SK-N-SH (cell line): Measurements from ENCODE around the gene ZNF648. TPM values are rescaled to one million over a fixed set of nuclear protein-coding genes. Genes with fewer than 3 reads are reported as not detected.

Source experiments
- CTCF ChIA-PET: fragments of 300-600, 350-600 bp; formaldehyde crosslinking; extraction: SDS; loops from one replicate; lab custom pipeline; 2021; lab: Yijun Ruan, JAX
- POLR2A ChIA-PET: fragments of 350-600 bp; sonication (Branson Sonifier 250); formaldehyde crosslinking; extraction: SDS; loops from one replicate; lab custom pipeline; 2020; ENCODE audit warnings: antibody characterized with exemption, inconsistent platforms; lab: Yijun Ruan, JAX
- DNase-seq: peaks from one replicate; pipeline ENCODE4 v3.0.0; 2012
- H2AFZ ChIP-seq: fragments of 200-600 bp; sonication (generic); 2 replicates; pipeline ENCODE4 v1.8.1; 2016; ENCODE audit warnings: antibody characterized with exemption, mild to moderate bottlenecking, low read depth
- H3F3A ChIP-seq: fragments of 200-600 bp; sonication (generic); replicated peaks from 2 replicates; pipeline ENCODE3; 2016; ENCODE audit warnings: antibody characterized with exemption, mild to moderate bottlenecking; ENCODE audit not compliant: insufficient read depth
- H3K27ac ChIP-seq, 2 experiments: fragments of 200-500 bp in 1 of 2; fragments of 200-600 bp in 1 of 2; sonication (Bioruptor generic) in 1 of 2; sonication (generic), shearing (Covaris generic) in 1 of 2; 2 replicates each; pipeline versions ENCODE4 v1.5.1 to v1.6.1; 2014 to 2016; ENCODE audit warnings: low read depth in 2 of 2, inconsistent platforms in 1 of 2, low read length in 1 of 2, mild to moderate bottlenecking in 1 of 2, mixed read lengths in 1 of 2
- H3K27me3 ChIP-seq: fragments of 200-600 bp; sonication (generic), shearing (Covaris generic); 2 replicates; pipeline ENCODE4 v1.6.1; 2016; ENCODE audit warnings: mixed run types; ENCODE audit not compliant: insufficient read depth
- H3K36me3 ChIP-seq, 2 experiments: fragments of 200-500 bp in 1 of 2; fragments of 200-600 bp in 1 of 2; sonication (Bioruptor generic) in 1 of 2; sonication (generic) in 1 of 2; replicated peaks in 1 of 2; 2 replicates each; pipeline versions ENCODE3 to v1.5.1; 2014 to 2016; ENCODE audit warnings: low read length in 1 of 2, mild to moderate bottlenecking in 1 of 2; ENCODE audit not compliant: insufficient read depth in 2 of 2, control insufficient read depth in 1 of 2
- H3K4me1 ChIP-seq, 2 experiments: fragments of 200-500 bp in 1 of 2; fragments of 200-600 bp in 1 of 2; sonication (Bioruptor generic) in 1 of 2; sonication (generic), shearing (Covaris generic) in 1 of 2; 2 replicates each; pipeline versions ENCODE4 v1.5.1 to v1.6.1; 2014 to 2016; ENCODE audit warnings: low read depth in 1 of 2, low read length in 1 of 2, mixed run types in 1 of 2; ENCODE audit not compliant: insufficient read depth in 2 of 2, control insufficient read depth in 1 of 2
- H3K4me2 ChIP-seq: fragments of 200-600 bp; sonication (generic), shearing (Covaris generic); 2 replicates; pipeline ENCODE4 v1.6.1; 2017; ENCODE audit warnings: mixed run types
- H3K4me3 ChIP-seq, 2 experiments: fragments of 200-500 bp in 1 of 2; fragments of 200-600 bp in 1 of 2; sonication (Bioruptor generic) in 1 of 2; sonication (generic), shearing (Covaris generic) in 1 of 2; 2 replicates each; pipeline versions ENCODE4 v1.5.1 to v1.8.1; 2014 to 2016; ENCODE audit warnings: low read depth in 2 of 2, inconsistent platforms in 1 of 2, low read length in 1 of 2, mild to moderate bottlenecking in 1 of 2, mixed read lengths in 1 of 2, moderate library complexity in 1 of 2
- H3K79me2 ChIP-seq: fragments of 200-600 bp; sonication (generic); 2 replicates; pipeline ENCODE4 v1.8.1; 2017; ENCODE audit warnings: mild to moderate bottlenecking; ENCODE audit not compliant: insufficient read depth
- H3K9ac ChIP-seq: fragments of 200-600 bp; sonication (generic); 2 replicates; pipeline ENCODE4 v1.6.1; 2017; ENCODE audit warnings: mixed run types
- H3K9me2 ChIP-seq: fragments of 200-600 bp; sonication (generic); 2 replicates; pipeline ENCODE4 v1.6.1; 2017; ENCODE audit warnings: mixed run types
- H3K9me3 ChIP-seq: fragments of 200-600 bp; sonication (generic); 2 replicates; pipeline ENCODE4 v1.6.1; 2017; ENCODE audit warnings: mixed run types, mild to moderate bottlenecking, moderate library complexity
- H4K20me1 ChIP-seq: fragments of 200-600 bp; sonication (generic); 2 replicates; pipeline ENCODE4 v1.6.1; 2017; ENCODE audit warnings: mild to moderate bottlenecking, mixed run types; ENCODE audit not compliant: insufficient read depth
- EZH2phosphoT487 ChIP-seq: fragments of 200-600 bp; sonication (generic); IDR thresholded peaks from 2 replicates; pipeline ENCODE4 v1.6.1; 2017; ENCODE audit warnings: low read depth, mixed run types, mild to moderate bottlenecking, antibody characterized with exemption, moderate library complexity, borderline replicate concordance
- GABPA ChIP-seq: IDR thresholded peaks from 2 replicates; pipeline ENCODE4 v1.4.0; 2012; ENCODE audit warnings: low read depth, mild to moderate bottlenecking
- MEF2A ChIP-seq: IDR thresholded peaks from 2 replicates; pipeline ENCODE4 v1.4.0; 2012; ENCODE audit warnings: low read depth, borderline replicate concordance
- NFIC ChIP-seq: IDR thresholded peaks from 2 replicates; pipeline ENCODE4 v1.4.0; 2012; ENCODE audit warnings: borderline replicate concordance
- NRF1 ChIP-seq: IDR thresholded peaks from 2 replicates; pipeline ENCODE4 v1.6.1; 2012; ENCODE audit warnings: low read depth, mild to moderate bottlenecking, low read length
- RAD21 ChIP-seq: IDR thresholded peaks from 2 replicates; pipeline ENCODE4 v1.6.1; 2012; ENCODE audit warnings: mild to moderate bottlenecking, low read length
- RXRA ChIP-seq: IDR thresholded peaks from 2 replicates; pipeline ENCODE4 v1.4.0; 2012; ENCODE audit warnings: low read depth, mild to moderate bottlenecking, borderline replicate concordance
- SIN3A ChIP-seq: IDR thresholded peaks from 2 replicates; pipeline ENCODE4 v1.6.1; 2012; ENCODE audit warnings: low read depth, mild to moderate bottlenecking, low read length, moderate library complexity, borderline replicate concordance
- TAF1 ChIP-seq: IDR thresholded peaks from 2 replicates; pipeline ENCODE4 v1.6.1; 2012; ENCODE audit warnings: low read depth, mild to moderate bottlenecking, low read length, moderate library complexity, borderline replicate concordance
- USF2 ChIP-seq: fragments of 150-350 bp; IDR thresholded peaks from 2 replicates; pipeline ENCODE4 v1.6.1; 2017; ENCODE audit warnings: antibody characterized with exemption, low read length, low read depth, borderline replicate concordance
- WGBS: methylation state at CpG from one replicate; pipeline ENCODE4 v1.1.6; 2017; ENCODE audit warnings: low lambda C conversion rate; 5-methylcytosine and 5-hydroxymethylcytosine counted together
- polyA plus RNA-seq, 3 experiments: library from polyadenylated mRNA; depleted of rRNA; stranded (reverse); fragments of >200 nt; gene quantifications; 2 replicates each; pipeline ENCODE4 v1.2.3, GENCODE V29; 2012
- TF ChIP-seq, protein P1 (sequence below): fragments of 150-350 bp; IDR thresholded peaks from 2 replicates; pipeline ENCODE4 v1.6.1; 2016; ENCODE audit warnings: mild to moderate bottlenecking, low read depth, low read length
- TF ChIP-seq, protein P2 (sequence below): IDR thresholded peaks from 2 replicates; pipeline ENCODE4; 2012

The ZNF648 gene
- polyA plus RNA-seq, 1 of the 3 experiments (the other 2 are of a cell fraction), result not detected

DNA sequence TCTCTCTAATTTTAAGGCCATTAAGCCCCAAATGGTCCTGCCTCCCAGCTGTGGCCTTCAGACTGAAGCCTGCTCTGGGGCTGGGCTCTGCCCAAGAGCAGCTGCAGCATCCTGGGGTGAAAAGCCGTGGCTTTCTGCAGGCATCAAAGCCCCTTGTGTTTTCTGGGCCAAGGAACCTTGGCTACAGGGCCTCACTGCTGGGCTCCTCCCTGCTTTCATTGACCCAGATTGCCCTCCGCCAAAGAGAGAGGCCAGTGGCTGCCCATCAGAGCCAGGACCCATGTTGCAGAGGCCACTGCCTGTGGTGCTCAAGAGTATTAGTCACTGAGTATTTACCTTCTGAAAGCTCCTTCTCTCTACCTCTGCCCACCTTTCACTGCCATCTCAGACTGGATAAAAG is 1.6 kb downstream of the ZNF648 start:
- H3K4me2 ChIP-seq, result no peak overlapping the region
- no peaks in the 10 kb centered on the region for H3K9me3 ChIP-seq
- ChIA-PET POLR2A (no interaction called here), CTCF (interaction anchor here (0.6 to 1.0 kb wide), 3 partner anchors 10 to 25 kb away, joined by 3 to 6 read pairs (median 4); no protein-coding TSS in a partner anchor)
- H3K27ac ChIP-seq, result no peak overlapping the region
- TF ChIP-seq RAD21, result no peak
- no peak for TF ChIP-seq USF2
- TF ChIP-seq NFIC, result no peak
- H3F3A ChIP-seq, result no peaks in the 10 kb centered on the region
- H3K9me2 ChIP-seq, result no peaks in the 10 kb centered on the region
- no peaks in the 10 kb centered on the region for H3K79me2 ChIP-seq
- DNase-seq, result no peak
- no peaks in the 10 kb centered on the region for H3K36me3 ChIP-seq
- H3K4me1 ChIP-seq, result no peaks in the 10 kb centered on the region; a peak in 1 of 4 replicates
- H3K9ac ChIP-seq, result no peak overlapping the region
- H3K27me3 ChIP-seq, result no peaks in the 10 kb centered on the region
- WGBS, result 29% methylated on average over 2 of the region's 2 CpGs
- no peak overlapping the region for H2AFZ ChIP-seq
- H4K20me1 ChIP-seq, result no peaks in the 10 kb centered on the region
- no peak overlapping the region for H3K4me3 ChIP-seq

GRCh38 chr1:182056601-182057366 is 4.7 kb downstream of the ZNF648 start:
- H3K9ac ChIP-seq, result no peak overlapping the region
- H2AFZ ChIP-seq, result no peak overlapping the region
- H3K4me1 ChIP-seq, result no peaks in the 10 kb centered on the region; a peak in 1 of 4 replicates
- H4K20me1 ChIP-seq, result no peaks in the 10 kb centered on the region
- no peak overlapping the region for H3K4me2 ChIP-seq
- no peaks in the 10 kb centered on the region for H3F3A ChIP-seq
- H3K9me3 ChIP-seq, result no peaks in the 10 kb centered on the region
- TF ChIP-seq RAD21 (no peak), SIN3A (no peak), NRF1 (no peak), RXRA (no peak), TAF1 (no peak), MEF2A (no peak), GABPA (no peak), EZH2phosphoT487 (no peak)
- TF ChIP-seq, protein P1, sequence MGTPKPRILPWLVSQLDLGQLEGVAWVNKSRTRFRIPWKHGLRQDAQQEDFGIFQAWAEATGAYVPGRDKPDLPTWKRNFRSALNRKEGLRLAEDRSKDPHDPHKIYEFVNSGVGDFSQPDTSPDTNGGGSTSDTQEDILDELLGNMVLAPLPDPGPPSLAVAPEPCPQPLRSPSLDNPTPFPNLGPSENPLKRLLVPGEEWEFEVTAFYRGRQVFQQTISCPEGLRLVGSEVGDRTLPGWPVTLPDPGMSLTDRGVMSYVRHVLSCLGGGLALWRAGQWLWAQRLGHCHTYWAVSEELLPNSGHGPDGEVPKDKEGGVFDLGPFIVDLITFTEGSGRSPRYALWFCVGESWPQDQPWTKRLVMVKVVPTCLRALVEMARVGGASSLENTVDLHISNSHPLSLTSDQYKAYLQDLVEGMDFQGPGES, result no peak
- TF ChIP-seq, protein P2, sequence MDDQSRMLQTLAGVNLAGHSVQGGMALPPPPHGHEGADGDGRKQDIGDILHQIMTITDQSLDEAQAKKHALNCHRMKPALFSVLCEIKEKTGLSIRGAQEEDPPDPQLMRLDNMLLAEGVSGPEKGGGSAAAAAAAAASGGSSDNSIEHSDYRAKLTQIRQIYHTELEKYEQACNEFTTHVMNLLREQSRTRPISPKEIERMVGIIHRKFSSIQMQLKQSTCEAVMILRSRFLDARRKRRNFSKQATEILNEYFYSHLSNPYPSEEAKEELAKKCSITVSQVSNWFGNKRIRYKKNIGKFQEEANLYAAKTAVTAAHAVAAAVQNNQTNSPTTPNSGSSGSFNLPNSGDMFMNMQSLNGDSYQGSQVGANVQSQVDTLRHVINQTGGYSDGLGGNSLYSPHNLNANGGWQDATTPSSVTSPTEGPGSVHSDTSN, result no peak
- WGBS, result 85% methylated on average over 55 of the region's 80 CpGs
- POLR2A ChIA-PET, result no interaction called here
- no peaks in the 10 kb centered on the region for H3K9me2 ChIP-seq
- no peak for DNase-seq
- no peaks in the 10 kb centered on the region for H3K27me3 ChIP-seq
- CTCF ChIA-PET, result interaction anchor here (0.7 to 1.1 kb wide), 2 partner anchors 24 to 578 kb away, joined by 3 to 5 read pairs; no protein-coding TSS in a partner anchor
- H3K4me3 ChIP-seq, result no peak overlapping the region
- no peak overlapping the region for H3K27ac ChIP-seq
- no peaks in the 10 kb centered on the region for H3K79me2 ChIP-seq
- H3K36me3 ChIP-seq, result no peaks in the 10 kb centered on the region
